HepG2 (cell line): ENCODE data around the gene HIGD1C. TPM values are rescaled to one million over a fixed set of nuclear protein-coding genes. Genes with fewer than 3 reads are reported as not detected.

ENCODE experiments used
- ATAC-seq: fragments of 200-7000 bp; cut with Tn5 transposase; 3 replicates; pipeline ENCODE4 v1.9.1; 2020; ENCODE audit warnings: mild to moderate bottlenecking, moderate library complexity
- BruUV-seq: library from RNA; stranded (reverse); fragments of 400-500 nt; replicated peaks from 2 replicates; lab custom pipeline; 2021; lab: Mats Ljungman, UMichigan
- CTCF ChIA-PET: fragments of 300-600 bp; formaldehyde crosslinking; extraction: SDS; loops from one replicate; lab custom pipeline; 2021; ENCODE audit warnings: low total read pairs, inconsistent platforms, low intra/inter-chr PET ratio; lab: Yijun Ruan, JAX
- POLR2A ChIA-PET: fragments of 350-600 bp; sonication (Branson Sonifier 250); formaldehyde crosslinking; loops from one replicate; lab custom pipeline; 2020; ENCODE audit warnings: antibody characterized with exemption, inconsistent platforms; lab: Yijun Ruan, JAX
- DNase-seq: peaks from one replicate; pipeline ENCODE4 v3.0.0-alpha.2; 2015; ENCODE audit warnings: low spot score
- FAIRE-seq: peaks from 3 replicates; lab custom pipeline; 2011; peaks lifted over from hg19 to GRCh38; lab: Jason Lieb, UNC
- H2AFZ ChIP-seq: one replicate; pipeline ENCODE4 v1.6.1; 2011; ENCODE audit warnings: low read length, inconsistent platforms
- H3K27ac ChIP-seq: fragments of 300-600 bp; 3 replicates; pipeline ENCODE4 v1.8.0; 2011; ENCODE audit warnings: mixed run types, mild to moderate bottlenecking, mixed read lengths, low read length, inconsistent platforms; ENCODE audit not compliant: insufficient read depth; ENCODE audit errors: extremely low read length
- H3K27me3 ChIP-seq, 2 experiments: fragments of 200-600 bp in 1 of 2; 2 replicates in 1 of 2; 3 replicates in 1 of 2; pipeline versions ENCODE4 v1.6.0 to v1.8.0; 2011; ENCODE audit warnings: low read length in 2 of 2, mild to moderate bottlenecking in 2 of 2, moderate library complexity in 2 of 2, inconsistent platforms in 1 of 2; ENCODE audit not compliant: insufficient read depth in 2 of 2, control insufficient read depth in 1 of 2
- H3K36me3 ChIP-seq, 2 experiments: fragments of 200-600 bp in 1 of 2; replicated peaks in 1 of 2; 2 replicates in 1 of 2; 3 replicates in 1 of 2; pipeline versions ENCODE4 v1.5.1 to v1.8.0; 2011; ENCODE audit warnings: low read length in 2 of 2, inconsistent platforms in 1 of 2; ENCODE audit not compliant: insufficient read depth in 2 of 2, control insufficient read depth in 1 of 2
- H3K4me1 ChIP-seq: 2 replicates; pipeline ENCODE4 v1.5.1; 2012; ENCODE audit warnings: low read length, inconsistent platforms; ENCODE audit not compliant: insufficient read depth
- H3K4me2 ChIP-seq: 2 replicates; pipeline ENCODE4 v1.6.0; 2011; ENCODE audit warnings: low read depth, low read length, inconsistent platforms
- H3K4me3 ChIP-seq, 3 experiments: fragments of 200-600 bp in 1 of 3; sonication (generic), shearing (Covaris generic) in 1 of 3; replicated peaks in 1 of 3; 2 replicates each; pipeline ENCODE4 v1.5.1; 2011 to 2016; ENCODE audit warnings: low read length in 3 of 3, inconsistent platforms in 2 of 3, low read depth in 2 of 3, mild to moderate bottlenecking in 2 of 3, control low read depth in 1 of 3, mixed read lengths in 1 of 3; ENCODE audit not compliant: insufficient read depth in 1 of 3
- H3K79me2 ChIP-seq: one replicate; pipeline ENCODE4 v1.6.1; 2011; ENCODE audit warnings: low read length, inconsistent platforms; ENCODE audit not compliant: insufficient read depth
- H3K9ac ChIP-seq: 2 replicates; pipeline ENCODE4 v1.6.0; 2011; ENCODE audit warnings: mild to moderate bottlenecking, low read depth, low read length, inconsistent platforms; ENCODE audit not compliant: insufficient read depth
- H3K9me3 ChIP-seq: 2 replicates; pipeline ENCODE4 v1.5.1; 2012; ENCODE audit warnings: mild to moderate bottlenecking, low read length
- H4K20me1 ChIP-seq: 2 replicates; pipeline ENCODE4 v1.6.0; 2011; ENCODE audit warnings: inconsistent platforms, mild to moderate bottlenecking, low read length, moderate library complexity; ENCODE audit not compliant: insufficient read depth
- BRCA1 ChIP-seq: sonication (generic); formaldehyde crosslinking; IDR thresholded peaks from 2 replicates; pipeline ENCODE4 v1.4.0; 2020; ENCODE audit warnings: missing genetic modification reagents
- CENPT ChIP-seq: sonication (generic); formaldehyde crosslinking; IDR thresholded peaks from 2 replicates; pipeline ENCODE4 v1.8.0; 2022; ENCODE audit warnings: low read depth, mild to moderate bottlenecking, moderate library complexity, missing genetic modification reagents
- CHCHD3 ChIP-seq: sonication (generic); formaldehyde crosslinking; IDR thresholded peaks from 2 replicates; pipeline ENCODE4 v1.8.0; 2022; ENCODE audit warnings: mild to moderate bottlenecking, missing genetic modification reagents, moderate library complexity
- FOSL2 ChIP-seq: sonication (generic); formaldehyde crosslinking; IDR thresholded peaks from 2 replicates; pipeline ENCODE4 v1.4.0; 2020; ENCODE audit warnings: missing genetic modification reagents
- MTA1 ChIP-seq: sonication (generic); formaldehyde crosslinking; IDR thresholded peaks from 2 replicates; pipeline ENCODE4 v1.4.0; 2020; ENCODE audit warnings: missing genetic modification reagents, mild to moderate bottlenecking, borderline replicate concordance
- NPAS2 ChIP-seq: sonication (generic); formaldehyde crosslinking; IDR thresholded peaks from 2 replicates; pipeline ENCODE4 v1.8.0; 2022; ENCODE audit warnings: mild to moderate bottlenecking, missing genetic modification reagents, borderline replicate concordance
- PBX2 ChIP-seq: IDR thresholded peaks from 2 replicates; pipeline ENCODE4 v1.6.1; 2016; ENCODE audit warnings: control low read depth
- ZFP62 ChIP-seq: sonication (generic); formaldehyde crosslinking; IDR thresholded peaks from 2 replicates; pipeline ENCODE4 v1.4.0; 2020; ENCODE audit warnings: missing genetic modification reagents
- ZNF207 ChIP-seq: fragments of 450-650 bp; IDR thresholded peaks from 2 replicates; pipeline ENCODE4 v1.6.1; 2016; ENCODE audit warnings: antibody characterized with exemption, borderline replicate concordance
- ZNF549 ChIP-seq: sonication (generic); formaldehyde crosslinking; IDR thresholded peaks from 2 replicates; pipeline ENCODE4 v1.5.0; 2020; ENCODE audit warnings: missing genetic modification reagents
- ZNF607 ChIP-seq: sonication (generic); formaldehyde crosslinking; IDR thresholded peaks from 2 replicates; pipeline ENCODE4 v1.5.1; 2020; ENCODE audit warnings: missing genetic modification reagents, mild to moderate bottlenecking, borderline replicate concordance
- ZNF619 ChIP-seq: sonication (generic); formaldehyde crosslinking; IDR thresholded peaks from 2 replicates; pipeline ENCODE4 v1.4.0; 2020; ENCODE audit warnings: mild to moderate bottlenecking, missing genetic modification reagents
- WGBS: methylation state at CpG from one replicate; pipeline ENCODE4 v1.1.6; 2017; ENCODE audit warnings: low lambda C conversion rate; 5-methylcytosine and 5-hydroxymethylcytosine counted together
- in situ Hi-C: cut with HindIII; loops from 2 replicates; pipeline ENCODE4 v1.10.0; 2017; ENCODE audit warnings: low pct_unique_long_range_greater_than_20kb; ENCODE audit not compliant: extremely low pct_ligation_motif_present
- intact Hi-C: fragments of 100-400 bp; cut with micrococcal nuclease; formaldehyde crosslinking; loops from one replicate; pipeline ENCODE4 v1.10.0; 2022; ENCODE audit not compliant: unreplicated experiment
- polyA plus RNA-seq, 8 experiments: library from polyadenylated mRNA; depleted of rRNA in 3 of 8; stranded (reverse) in 7 of 8; unstranded in 1 of 8; fragments of >200 nt; fragmentation: Illumina TruSeq in 4 of 8; extraction: Trizol in 4 of 8; gene quantifications; 2 replicates each; pipeline versions ENCODE4 v1.2.1 to v1.2.3, GENCODE V29; 2011 to 2016; ENCODE audit warnings: low read depth in 4 of 8, missing spikeins in 1 of 8, mixed read lengths in 1 of 8; ENCODE audit not compliant: insufficient read depth in 1 of 8
- total RNA-seq, 5 experiments: library from RNA; depleted of rRNA; stranded (reverse); fragments of >200 nt; fragmentation: Illumina TruSeq; extraction: Trizol; gene quantifications; 2 replicates each; pipeline ENCODE4 v1.2.3, GENCODE V29; 2016; ENCODE audit warnings: low read depth in 1 of 5
- TF ChIP-seq, protein P1 (sequence below): sonication (generic); formaldehyde crosslinking; IDR thresholded peaks from 2 replicates; pipeline ENCODE4 v1.4.0; 2020; ENCODE audit warnings: missing genetic modification reagents
- TF ChIP-seq, protein P2 (sequence below): sonication (generic); formaldehyde crosslinking; IDR thresholded peaks from 2 replicates; pipeline ENCODE4 v1.8.0; 2022; ENCODE audit warnings: missing genetic modification reagents, mild to moderate bottlenecking, inconsistent platforms, borderline replicate concordance

The HIGD1C gene
- total and polyA plus RNA-seq, 2 of the 13 experiments (the other 11 are each of a cell fraction or from before 2014, with no cell fraction given) = not detected

DNA sequence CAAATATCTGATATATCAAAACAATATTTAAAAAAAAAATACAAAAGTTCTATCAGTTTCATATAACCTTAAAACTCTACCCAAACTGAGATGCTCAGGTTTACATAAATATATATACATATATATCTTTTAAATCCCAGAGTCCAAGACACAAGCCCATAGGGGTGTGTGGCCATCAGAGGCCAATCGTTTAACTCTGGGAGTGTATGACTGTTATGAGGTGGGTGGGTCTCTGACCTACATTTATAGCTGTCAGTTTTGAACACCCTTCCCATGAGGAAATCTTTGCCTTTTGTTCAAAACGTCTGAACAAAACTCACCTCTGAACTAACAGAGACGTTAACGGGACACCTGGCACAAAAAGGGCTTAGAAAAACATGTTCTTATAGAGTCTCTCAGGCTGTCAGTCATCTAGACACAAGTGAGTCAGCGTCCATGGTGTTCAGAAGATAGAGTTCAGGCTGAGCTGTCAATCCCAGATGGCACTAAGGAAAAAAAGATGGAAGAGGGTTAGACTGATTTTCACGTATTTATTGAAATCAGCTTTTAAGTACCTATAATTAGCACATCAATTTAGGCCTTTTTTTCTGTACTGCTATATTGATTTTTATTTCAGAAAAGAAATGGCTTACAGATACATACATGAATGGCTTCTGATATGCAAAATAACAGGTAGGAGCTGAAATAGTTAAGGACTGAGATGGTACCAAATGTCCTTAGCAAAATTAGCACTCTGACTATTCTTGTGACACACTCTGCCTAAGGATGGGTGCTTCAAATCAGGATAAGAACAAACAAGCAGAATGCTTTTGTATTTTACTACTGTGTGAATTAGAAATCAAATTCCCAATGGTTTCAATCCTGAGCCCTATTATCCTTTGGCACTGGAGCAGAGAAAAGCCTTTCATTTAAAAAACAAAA is 29.2 kb downstream of the HIGD1C start:
- POLR2A ChIA-PET = interaction anchor here (0.8 to 3.4 kb wide), 7 partner anchors 47 to 218 kb away, joined by 3 to 25 read pairs (median 5); partner anchors contain the start of gene ATF1

More for the DNA sequence above, 29.2 kb downstream of the HIGD1C start:
- Histone ChIP-seq H3K4me2 (peak overlapping the region; percentile 66; the same call in 1 of the 2 replicates), H3K36me3 (peaks cover 0 to 1% of the 10 kb centered on the region in 2 experiments; a peak in 2 of 5 replicates), H2AFZ (no peak overlapping the region), H3K27me3 (no peaks in the 10 kb centered on the region), H4K20me1 (no peaks in the 10 kb centered on the region), H3K9me3 (no peaks in the 10 kb centered on the region)
- FAIRE-seq = no peak
- BruUV-seq = no TSS peak
- ATAC-seq = peak; percentile 60
- TF ChIP-seq ZNF207 (no peak), ZNF607 (CRISPR knock-in tag) (no peak), ZNF549 (CRISPR knock-in tag) (no peak), NPAS2 (no peak), FOSL2 (CRISPR knock-in tag) (peak; percentile 55), BRCA1 (CRISPR knock-in tag) (no peak), ZNF619 (CRISPR knock-in tag) (no peak), CHCHD3 (CRISPR knock-in tag) (no peak), CENPT (no peak), PBX2 (CRISPR knock-in tag) (peak; percentile 77), ZFP62 (CRISPR knock-in tag) (no peak), MTA1 (no peak)
- TF ChIP-seq, protein P1, sequence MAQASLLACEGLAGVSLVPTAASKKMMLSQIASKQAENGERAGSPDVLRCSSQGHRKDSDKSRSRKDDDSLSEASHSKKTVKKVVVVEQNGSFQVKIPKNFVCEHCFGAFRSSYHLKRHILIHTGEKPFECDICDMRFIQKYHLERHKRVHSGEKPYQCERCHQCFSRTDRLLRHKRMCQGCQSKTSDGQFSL = no peak
- TF ChIP-seq, protein P2, sequence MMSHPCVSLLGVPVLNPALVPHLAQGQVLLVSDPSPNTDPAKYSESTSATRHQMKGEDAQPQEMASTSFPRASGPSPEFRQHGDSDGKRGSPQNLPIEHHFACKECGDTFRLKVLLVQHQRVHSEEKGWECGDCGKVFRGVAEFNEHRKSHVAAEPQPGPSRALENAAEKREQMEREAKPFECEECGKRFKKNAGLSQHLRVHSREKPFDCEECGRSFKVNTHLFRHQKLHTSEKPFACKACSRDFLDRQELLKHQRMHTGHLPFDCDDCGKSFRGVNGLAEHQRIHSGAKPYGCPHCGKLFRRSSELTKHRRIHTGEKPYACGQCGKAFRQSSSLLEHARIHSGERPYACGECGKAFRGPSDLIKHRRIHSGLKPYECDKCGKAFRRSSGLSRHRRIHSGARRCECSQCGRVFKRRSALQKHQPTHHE = no peak
- TF ChIP-seq, all 625 proteins: peak for 2
- peak; percentile 57 for DNase-seq
- Histone ChIP-seq H3K4me3 (no peak overlapping the region; a peak in 1 of 6 replicates), H3K4me1 (peaks cover 41% of the 10 kb centered on the region), H3K27ac (peak overlapping the region; percentile 68), H3K9ac (no peak overlapping the region), H3K79me2 (no peaks in the 10 kb centered on the region)
- WGBS = 30% methylated on average over 6 of the region's 6 CpGs
- intact Hi-C loops = loop anchor here (1.0 to 2.0 kb wide), 2 partner anchors 41 to 45 kb away; partner anchors contain the start of gene SLC11A2
- in situ Hi-C loops = no loop called here
- CTCF ChIA-PET = no interaction called here
